Stomach (tissue), 9 donors: ENCODE results near the gene MYADM. TPM values are rescaled to one million over a fixed set of nuclear protein-coding genes. Genes with fewer than 3 reads are reported as not detected.
"Not testable (repeated sequence)": the region's sequence is repeated elsewhere in the genome, so short reads cannot be mapped to it uniquely, and the experiment has no call there.

ENCODE experiments used
- DNase-seq, 2 donors: peaks; one replicate each; pipeline versions ENCODE4 v3.0.0 to v3.0.0-alpha.2; 2013 to 2019
- H3K27ac ChIP-seq, 5 donors: fragments of 200-600 bp in 4 of 5; sonication (generic) in 4 of 5; one replicate each; pipeline ENCODE4 v1.5.1; 2013 to 2019; ENCODE audit warnings: mild to moderate bottlenecking in 1 of 5, moderate library complexity in 1 of 5
- H3K27me3 ChIP-seq, 3 donors: fragments of 200-600 bp; sonication (generic); one replicate each; pipeline ENCODE4 v1.5.1; 2017 to 2019; ENCODE audit warnings: mixed run types in 1 of 3
- H3K36me3 ChIP-seq, 4 donors: fragments of 200-600 bp; sonication (generic); 1 replicate in 3 of 4; 2 replicates in 1 of 4; pipeline ENCODE4 v1.5.1; 2016 to 2019
- H3K4me1 ChIP-seq, 4 donors: fragments of 200-600 bp; sonication (generic); one replicate each; pipeline ENCODE4 v1.5.1; 2016 to 2019
- H3K4me3 ChIP-seq, 4 donors: fragments of 200-600 bp; sonication (generic) in 3 of 4; one replicate each; pipeline ENCODE4 v1.5.1; 2016 to 2019; ENCODE audit warnings: mild to moderate bottlenecking in 1 of 4
- H3K9me3 ChIP-seq, 4 donors: fragments of 200-600 bp; sonication (generic); one replicate each; pipeline ENCODE4 v1.5.1; 2016 to 2019
- CTCF ChIP-seq, 7 experiments: fragments of 450-650 bp in 4 of 7; fragments of 200-600 bp in 3 of 7; sonication (generic) in 3 of 7; IDR thresholded peaks; one replicate each; pipeline ENCODE4 v1.5.1; 2016 to 2019; ENCODE audit warnings: antibody characterized with exemption in 7 of 7, control low read depth in 2 of 7, mild to moderate bottlenecking in 1 of 7
- EP300 ChIP-seq: sonication (generic); formaldehyde crosslinking; IDR thresholded peaks from one replicate; pipeline ENCODE4 v1.6.1; 2017; ENCODE audit warnings: antibody characterized with exemption
- POLR2A ChIP-seq, 4 donors: fragments of 450-650 bp; IDR thresholded peaks; one replicate each; pipeline ENCODE4 v1.6.1; 2016; ENCODE audit warnings: antibody characterized with exemption in 4 of 4, control low read depth in 2 of 4, mild to moderate bottlenecking in 1 of 4, moderate library complexity in 1 of 4
- POLR2AphosphoS5 ChIP-seq, 3 donors: sonication (generic); formaldehyde crosslinking; IDR thresholded peaks; one replicate each; pipeline ENCODE4 v1.6.1; 2016; ENCODE audit warnings: antibody characterized with exemption in 3 of 3
- WGBS, 5 donors: extraction: QIAGEN DNeasy Blood & Tissue Kit in 3 of 5; methylation state at CpG; one replicate each; pipeline versions ENCODE4 v1.1.5 to v1.1.7; 2013 to 2018; 5-methylcytosine and 5-hydroxymethylcytosine counted together
- intact Hi-C: fragments of 100-400 bp; cut with DNase I; formaldehyde crosslinking; loops from one replicate; pipeline ENCODE4 v1.15.1; 2023; ENCODE audit warnings: low total_unique reads
- polyA plus RNA-seq, 3 donors: library from polyadenylated mRNA; stranded (reverse); fragments of 200-250 nt; gene quantifications; one replicate each; pipeline ENCODE4 v1.2.3, GENCODE V29; 2013
- total RNA-seq, 5 donors: library from RNA; depleted of rRNA; stranded (reverse); fragments of >200 nt; gene quantifications; one replicate each; pipeline versions ENCODE4 v1.1.0 to v1.2.3, GENCODE V29; 2014 to 2016
- donor health status: healthy with polysubstance abuse.
- donor health status: Bipolar disorder and iron deficiency.
- donor health status: healthy.

The MYADM gene
- total and polyA plus RNA-seq, 8 donors: 20.7 to 195 (median 34.4) TPM

DNA sequence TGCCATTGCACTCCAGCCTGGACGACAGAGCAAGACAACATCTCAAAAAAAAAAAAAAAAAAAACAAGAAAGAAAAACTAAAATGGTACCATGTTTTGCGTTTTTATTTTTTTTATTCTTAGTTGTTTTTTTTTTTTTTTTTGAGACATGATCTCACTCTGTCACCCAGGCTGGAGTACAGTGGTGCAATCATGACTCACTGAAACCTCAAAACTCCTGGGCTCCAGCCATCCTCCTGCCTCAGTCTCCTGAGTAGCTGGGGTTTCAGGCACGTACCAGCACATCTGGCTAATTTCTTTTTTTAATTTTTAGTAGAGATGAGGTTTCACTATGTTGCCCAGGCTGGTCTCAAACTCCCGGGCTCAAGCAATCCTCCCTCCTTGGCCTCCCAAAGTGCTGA, 26.8 kb upstream of the MYADM start:
- not testable (repeated sequence) for H3K9me3 ChIP-seq
- intact Hi-C loops: loop anchor here (10.0 kb wide), 2 partner anchors 54 to 184 kb away; no protein-coding TSS in a partner anchor

DNA sequence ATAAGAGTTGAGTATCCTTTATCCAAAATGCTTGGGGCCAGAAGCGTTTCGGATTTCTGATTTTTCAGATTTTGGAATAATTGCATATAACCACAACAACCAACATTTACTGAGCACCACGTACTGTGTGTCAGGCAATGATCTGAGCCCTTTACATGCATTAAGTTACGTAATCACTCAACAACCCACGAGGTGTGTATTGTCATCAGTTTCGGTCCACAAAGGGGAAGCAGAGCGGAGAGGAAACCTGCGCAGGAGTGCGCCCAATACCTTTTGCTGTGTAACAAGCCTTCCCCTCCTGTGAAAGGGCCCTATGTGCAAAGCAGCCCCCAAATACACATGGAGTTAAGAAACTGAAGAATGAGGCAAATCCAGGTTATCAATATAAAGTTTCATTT, 22.8 kb upstream of the MYADM start:
- no peak overlapping the region for H3K4me3 ChIP-seq
- 84 to 89% (median 85%) methylated on average over 9 of the region's 9 CpGs for WGBS, 5 donors
- H3K9me3 ChIP-seq: no peaks in the 10 kb centered on the region
- no peak overlapping the region for H3K27ac ChIP-seq
- peaks cover 0 to 30% (median 9%) of the 10 kb centered on the region in 4 donors for H3K4me1 ChIP-seq
- H3K27me3 ChIP-seq: peaks cover 0 to 29% (median 0%) of the 10 kb centered on the region in 3 donors
- intact Hi-C loops: loop anchor here (10.0 kb wide), 2 partner anchors 50 to 180 kb away; no protein-coding TSS in a partner anchor
- H3K36me3 ChIP-seq: no peaks in the 10 kb centered on the region
- TF ChIP-seq POLR2A (IDR thresholded peaks at IDR 0.05): no peak
- no peak for TF ChIP-seq POLR2AphosphoS5 (IDR thresholded peaks at IDR 0.05)
- no peak for TF ChIP-seq CTCF (IDR thresholded peaks at IDR 0.05)
- no peak for TF ChIP-seq EP300
- peak in 1 of 2 donors; percentile 15 for DNase-seq

More for the DNA sequence above, 26.8 kb upstream of the MYADM start:
- Histone ChIP-seq H3K4me1 (peaks cover 0 to 26% (median 9%) of the 10 kb centered on the region in 4 donors), H3K27me3 (peaks cover 0 to 42% (median 0%) of the 10 kb centered on the region in 3 donors)
- not testable (repeated sequence) for H3K36me3 ChIP-seq, H3K27ac ChIP-seq, H3K4me3 ChIP-seq, DNase-seq
- WGBS, 5 donors: 79 to 90% (median 81%) methylated on average over 4 of the region's 4 CpGs

DNA sequence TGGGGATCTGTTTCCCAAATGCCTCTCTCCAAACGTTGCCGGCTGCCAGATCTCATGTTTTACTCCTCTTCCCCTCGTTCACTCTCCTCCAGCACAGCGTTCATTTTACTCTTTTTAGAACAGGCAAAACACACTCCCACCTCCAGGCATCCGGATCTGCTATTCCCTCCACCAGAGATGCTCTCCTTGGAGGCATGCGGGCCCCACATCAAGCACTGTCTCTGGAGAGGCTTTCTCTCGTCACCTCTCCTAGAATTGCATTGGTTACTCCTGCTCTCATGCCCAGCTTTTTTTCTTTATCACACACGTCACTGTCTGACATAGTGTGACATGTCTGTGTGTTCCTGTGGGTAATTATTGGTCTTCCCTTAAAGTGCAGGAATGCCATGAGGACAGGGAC, 20.1 kb upstream of the MYADM start:
- intact Hi-C loops: loop anchor here (10.0 kb wide), 2 partner anchors 47 to 177 kb away; no protein-coding TSS in a partner anchor
- TF ChIP-seq POLR2A (IDR thresholded peaks at IDR 0.05) (no peak), POLR2AphosphoS5 (IDR thresholded peaks at IDR 0.05) (no peak), EP300 (no peak), CTCF (IDR thresholded peaks at IDR 0.05) (no peak)
- whole genome bisulfite sequencing, 5 donors: 57 to 67% (median 60%) methylated on average over 8 of the region's 8 CpGs
- H3K4me3 ChIP-seq: no peak overlapping the region
- H3K4me1 ChIP-seq: peaks cover 0 to 20% (median under 1%) of the 10 kb centered on the region in 4 donors
- H3K9me3 ChIP-seq: no peaks in the 10 kb centered on the region
- H3K27me3 ChIP-seq: peaks cover 0 to 51% (median 0%) of the 10 kb centered on the region in 3 donors
- no peak for DNase-seq
- H3K36me3 ChIP-seq: no peaks in the 10 kb centered on the region
- no peak overlapping the region for H3K27ac ChIP-seq

GRCh38 chr19:53849237-53849676, 18.4 kb upstream of the MYADM start:
- Histone ChIP-seq H3K27me3 (peaks cover 0 to 53% (median 0%) of the 10 kb centered on the region in 3 donors), H3K9me3 (no peaks in the 10 kb centered on the region), H3K36me3 (no peaks in the 10 kb centered on the region), H3K4me1 (peaks cover 0 to 16% (median 0%) of the 10 kb centered on the region in 4 donors), H3K4me3 (no peak overlapping the region), H3K27ac (peak overlapping the region in 2 of 5 donors; percentile 33 to 43)
- peak in 1 of 2 donors; percentile 48 for DNase-seq
- 55 to 68% (median 64%) methylated on average over 11 of the region's 11 CpGs for WGBS, 5 donors
- intact Hi-C loops: loop anchor here (10.0 kb wide), 2 partner anchors 46 to 176 kb away; no protein-coding TSS in a partner anchor
- TF ChIP-seq CTCF (IDR thresholded peaks at IDR 0.05): no peak
- no peak for TF ChIP-seq POLR2AphosphoS5 (IDR thresholded peaks at IDR 0.05)
- no peak for TF ChIP-seq POLR2A (IDR thresholded peaks at IDR 0.05)
- TF ChIP-seq EP300: no peak

GRCh38 chr19:53853707-53854106, 14.0 kb upstream of the MYADM start:
- H3K36me3 ChIP-seq: no peaks in the 10 kb centered on the region
- 60 to 91% (median 84%) methylated on average over 2 of the region's 2 CpGs for WGBS, 5 donors
- intact Hi-C loops: no loop called here
- TF ChIP-seq POLR2A (IDR thresholded peaks at IDR 0.05) (no peak), EP300 (no peak)
- peaks cover 0 to 16% (median 0%) of the 10 kb centered on the region in 4 donors for H3K4me1 ChIP-seq
- no peak overlapping the region for H3K27ac ChIP-seq
- no peaks in the 10 kb centered on the region for H3K9me3 ChIP-seq
- no peak overlapping the region for H3K4me3 ChIP-seq
- no peak for DNase-seq
- H3K27me3 ChIP-seq: peaks cover 0 to 60% (median 0%) of the 10 kb centered on the region in 3 donors
